Cardiac fibroblast (primary cell): ENCODE measurements around the gene TH.
A peak's percentile ranks its signal among the peaks of the same experiment; 100 is the strongest.

Experiments
- DNase-seq, 2 donors: peaks; one replicate each; pipeline versions ENCODE4 v3.0.0 to v3.0.0-alpha.2; 2010; ENCODE audit warnings: low read depth in 2 of 2
- H3K4me3 ChIP-seq, 2 donors: replicated peaks in 1 of 2; 1 replicate in 1 of 2; 2 replicates in 1 of 2; pipeline ENCODE4 v1.5.1; 2011; ENCODE audit warnings: low read depth in 2 of 2, low read length in 2 of 2, mild to moderate bottlenecking in 2 of 2, moderate library complexity in 1 of 2
- CTCF ChIP-seq: IDR thresholded peaks from one replicate; pipeline ENCODE4 v1.5.1; 2011; ENCODE audit warnings: low read depth, mild to moderate bottlenecking, low read length, inconsistent platforms

TH gene

GRCh38 chr11:2143799-2144543, 27.6 kb downstream of the TH start:
- no peak for TF ChIP-seq CTCF
- no peak overlapping the region for H3K4me3 ChIP-seq
- DNase-seq: peak in 1 of 2 donors; percentile 30

GRCh38 chr11:2143477-2143798, 28.2 kb downstream of the TH start:
- TF ChIP-seq CTCF: no peak
- no peak for DNase-seq
- no peak overlapping the region for H3K4me3 ChIP-seq

- no peak for TF ChIP-seq CTCF
- DNase-seq: peak; percentile 12 to 79
- no peak overlapping the region for H3K4me3 ChIP-seq
Observed at GRCh38 chr11:2142762-2143202, 28.8 kb downstream of the TH start.

GRCh38 chr11:2142300-2142759, 29.3 kb downstream of the TH start:
- peak; percentile 43 to 72 for DNase-seq
- TF ChIP-seq CTCF: no peak

GRCh38 chr11:2140411-2141400, 30.9 kb downstream of the TH start:
- DNase-seq: no peak
- H3K4me3 ChIP-seq: no peak overlapping the region
- TF ChIP-seq CTCF: no peak

More at GRCh38 chr11:2142300-2142759, 29.3 kb downstream of the TH start:
- no peak overlapping the region for H3K4me3 ChIP-seq

- TF ChIP-seq CTCF: no peak
- no peak overlapping the region for H3K4me3 ChIP-seq
Observed at GRCh38 chr11:2139621-2140337, 31.8 kb downstream of the TH start.

More at GRCh38 chr11:2139621-2140337, 31.8 kb downstream of the TH start:
- DNase-seq: peak in 1 of 2 donors; percentile 15
